Kidney capillary endothelial cell (primary cell): ENCODE results near the gene GABRQ.

Source experiments
- DNase-seq: peaks from one replicate; pipeline ENCODE4 v3.0.0-alpha.2; 2018; ENCODE audit warnings: low spot score

Gene GABRQ

DNA sequence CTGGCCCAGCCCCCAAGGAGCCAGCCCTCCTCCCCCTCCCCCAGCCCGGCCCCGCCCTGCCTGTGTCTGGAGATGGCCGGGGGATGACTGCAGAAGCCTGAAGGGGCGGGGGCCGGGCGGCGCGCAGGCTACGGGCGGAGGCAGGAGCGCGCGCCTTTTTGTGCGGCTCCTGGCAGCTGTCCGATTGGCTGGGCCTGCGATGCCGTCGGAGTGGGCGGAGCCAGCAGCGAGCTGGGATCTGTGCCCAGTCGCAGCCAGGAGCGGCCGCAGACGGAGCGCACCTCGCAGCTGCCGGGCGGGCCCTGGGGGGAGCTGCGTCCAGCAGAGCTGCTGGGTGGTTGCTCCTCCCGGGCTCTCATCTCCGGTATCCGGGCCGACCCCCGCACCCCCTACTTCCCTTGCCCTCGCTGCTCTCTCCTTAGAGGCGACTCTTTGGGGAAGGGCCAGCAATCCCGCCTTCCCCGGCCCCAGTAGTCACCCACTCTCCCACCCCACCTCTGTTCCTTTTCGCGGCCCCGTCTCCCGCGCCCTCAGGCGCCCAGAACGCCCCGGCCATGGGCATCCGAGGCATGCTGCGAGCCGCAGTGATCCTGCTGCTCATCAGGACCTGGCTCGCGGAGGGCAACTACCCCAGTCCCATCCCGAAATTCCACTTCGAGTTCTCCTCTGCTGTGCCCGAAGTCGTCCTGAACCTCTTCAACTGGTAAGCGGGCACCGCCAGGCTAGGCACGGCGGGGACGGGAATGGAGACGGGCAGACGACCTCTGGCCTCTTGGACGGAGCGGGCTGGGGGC is at the start of gene GABRQ:
Gene GABRQ (plus strand): TSS at position 247 of the 794 bp plus-strand sequence. CDS start 308 bp downstream, at position 555.
- peak; percentile 11 for DNase-seq

DNA sequence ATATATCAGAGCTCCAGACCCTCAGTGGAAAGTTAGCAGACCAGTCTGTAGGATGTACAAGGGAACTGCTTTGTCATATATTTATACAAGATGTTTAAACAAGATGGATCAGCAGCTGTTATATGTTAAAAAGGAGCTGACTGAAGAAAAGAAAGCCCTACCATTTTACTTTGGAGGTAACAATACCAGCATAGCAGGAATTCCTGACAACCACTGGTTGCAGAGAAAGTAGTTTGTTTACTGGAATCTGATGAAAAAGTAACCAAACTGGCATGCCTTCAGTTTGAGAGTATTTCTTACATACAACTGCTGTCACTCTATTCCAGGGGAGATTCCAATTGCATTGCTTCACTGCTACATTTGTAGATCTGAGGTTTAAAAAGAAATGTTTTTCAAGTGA is 49.5 kb upstream of the GABRQ start:
- DNase-seq = no peak

DNA sequence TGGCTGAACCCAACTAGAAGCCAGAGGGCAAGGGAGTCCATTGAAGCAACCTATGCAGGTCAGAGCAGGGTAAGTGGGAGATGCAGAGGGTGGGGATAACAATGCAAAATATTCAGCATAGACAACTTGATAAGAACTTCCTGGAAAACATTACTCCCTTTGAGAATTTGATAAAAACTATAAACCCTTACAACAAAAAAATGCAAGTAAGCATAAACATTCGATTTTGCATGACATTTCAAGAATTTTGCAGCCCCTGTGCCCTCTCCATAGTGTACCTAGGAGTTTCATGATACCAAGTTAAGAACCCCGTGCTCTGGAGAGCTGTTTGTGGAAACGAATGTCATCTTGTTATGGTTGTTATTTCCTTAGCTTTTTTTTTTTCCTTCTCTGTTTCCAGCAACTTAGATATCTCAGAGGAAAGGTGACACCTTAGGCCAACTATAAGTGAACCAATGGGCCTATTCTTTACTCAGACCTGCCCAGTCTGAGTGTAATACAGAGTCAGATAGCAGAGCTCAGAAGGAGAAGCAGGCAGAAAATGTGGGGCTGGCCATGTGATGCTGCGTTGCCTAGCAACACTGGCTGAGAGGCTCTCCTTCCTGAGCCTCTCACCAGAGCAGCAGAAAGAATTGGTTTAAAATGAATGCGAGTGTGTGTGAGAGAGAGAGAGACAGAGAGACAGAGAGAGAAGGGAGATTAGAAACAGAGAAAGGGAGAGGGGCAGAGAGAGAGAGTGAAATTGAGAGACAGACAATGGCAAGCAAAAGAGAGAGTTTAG is 36.7 kb upstream of the GABRQ start:
- no peak for DNase-seq

DNA sequence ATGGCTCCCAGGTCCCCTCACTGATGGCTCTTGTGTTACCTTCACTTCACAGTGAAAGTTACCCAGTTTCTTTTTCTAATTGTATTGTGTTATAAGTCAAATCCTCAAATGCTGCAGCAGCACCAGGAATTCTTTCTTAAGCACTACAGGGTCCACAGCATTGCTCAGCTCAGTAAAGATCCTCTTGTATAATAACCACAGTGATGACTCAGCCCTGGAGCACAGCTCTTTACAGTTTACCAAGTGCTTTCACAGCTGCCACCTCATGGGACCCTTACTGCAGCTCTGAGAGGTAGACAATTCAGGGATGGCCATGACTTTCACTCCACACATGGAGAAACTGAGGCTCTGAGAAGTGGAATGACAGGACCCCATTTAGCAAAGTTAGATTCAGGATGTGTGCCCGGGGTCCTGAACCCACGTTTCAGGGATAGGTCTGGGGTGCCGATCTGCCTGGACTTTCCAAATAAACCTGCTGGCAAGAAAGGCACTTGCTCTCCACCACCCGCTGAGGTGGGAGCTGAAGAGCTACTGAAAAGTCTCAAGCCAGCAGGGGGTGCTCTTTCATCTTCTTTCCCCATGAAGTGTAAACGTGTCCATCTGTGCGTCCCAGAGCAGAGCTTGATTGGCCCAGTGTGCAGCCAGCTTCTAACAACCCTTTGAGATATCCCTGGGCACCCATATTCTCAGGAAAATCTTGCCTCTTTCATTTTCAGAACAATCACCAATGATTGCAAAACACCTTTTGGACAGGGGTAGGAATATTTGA is 35.7 kb upstream of the GABRQ start:
- no peak for DNase-seq

DNA sequence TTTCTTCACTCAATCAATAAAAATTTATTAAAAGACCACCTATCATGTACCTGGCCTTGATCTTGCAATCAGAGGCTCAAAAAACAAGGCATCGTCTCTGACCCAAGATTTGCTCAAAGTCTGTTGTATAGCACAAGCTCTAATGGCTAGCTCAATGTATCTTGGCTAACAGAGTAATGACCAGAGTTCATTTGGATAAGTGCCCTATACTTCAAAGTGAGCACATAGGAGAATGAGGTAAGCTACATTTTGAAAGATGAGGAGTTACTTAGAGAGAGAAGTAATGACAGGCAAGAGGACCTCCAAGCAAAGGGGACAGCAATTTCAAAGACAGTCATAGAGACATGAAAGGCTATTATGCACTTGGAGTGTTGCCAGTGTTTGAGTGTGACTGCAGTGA is 22.9 kb upstream of the GABRQ start:
- no peak for DNase-seq

DNA sequence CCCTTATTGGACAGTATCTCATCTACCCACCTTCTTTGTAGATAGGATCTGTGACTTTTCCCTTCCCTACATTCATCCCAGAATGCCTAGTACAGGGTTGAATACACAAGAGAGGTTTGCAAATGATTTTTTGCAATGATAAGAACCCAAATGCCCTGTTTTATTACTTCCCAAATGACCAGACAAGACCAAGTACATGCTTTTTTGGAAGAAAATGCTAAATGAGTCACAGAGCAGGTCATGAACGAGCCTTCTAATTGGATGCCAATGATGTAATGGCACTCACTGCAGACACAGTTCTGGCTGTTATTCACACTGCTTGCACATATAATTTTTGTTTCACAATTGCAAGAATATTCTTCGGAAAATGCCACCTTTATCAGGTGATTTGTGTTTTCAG is 17.8 kb upstream of the GABRQ start:
- no peak for DNase-seq

DNA sequence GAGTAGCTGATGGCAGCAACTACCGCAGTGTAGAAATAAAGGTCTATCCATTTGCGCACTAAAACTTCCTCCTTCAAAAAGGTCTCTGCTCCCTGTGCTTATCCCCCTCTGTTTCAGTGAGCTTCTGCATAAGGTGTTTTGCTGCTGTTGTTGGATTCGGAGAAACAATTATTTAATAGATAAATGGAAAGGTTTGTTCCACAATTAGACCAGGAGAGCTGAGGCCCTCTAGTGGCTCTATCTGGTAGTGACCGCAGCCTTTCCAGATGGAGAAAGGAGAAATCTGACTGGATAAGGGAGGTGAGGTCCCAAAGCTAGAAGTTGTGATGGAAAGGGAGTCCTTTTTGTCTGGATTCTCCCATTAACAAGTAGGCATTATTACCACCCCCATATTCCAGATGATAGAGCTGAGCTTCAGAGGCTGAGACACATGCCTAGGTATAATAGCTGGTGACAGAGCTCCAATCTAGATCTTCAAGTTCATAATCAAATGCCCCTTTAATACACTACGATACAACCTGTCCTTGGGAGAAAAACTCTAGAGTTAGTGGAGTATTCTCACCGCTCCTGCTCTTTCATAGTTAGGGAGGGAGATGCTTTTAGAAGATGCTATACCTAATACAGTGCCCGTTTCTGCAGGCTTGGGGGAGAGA is 5.1 kb upstream of the GABRQ start:
- DNase-seq = peak; percentile 30

DNA sequence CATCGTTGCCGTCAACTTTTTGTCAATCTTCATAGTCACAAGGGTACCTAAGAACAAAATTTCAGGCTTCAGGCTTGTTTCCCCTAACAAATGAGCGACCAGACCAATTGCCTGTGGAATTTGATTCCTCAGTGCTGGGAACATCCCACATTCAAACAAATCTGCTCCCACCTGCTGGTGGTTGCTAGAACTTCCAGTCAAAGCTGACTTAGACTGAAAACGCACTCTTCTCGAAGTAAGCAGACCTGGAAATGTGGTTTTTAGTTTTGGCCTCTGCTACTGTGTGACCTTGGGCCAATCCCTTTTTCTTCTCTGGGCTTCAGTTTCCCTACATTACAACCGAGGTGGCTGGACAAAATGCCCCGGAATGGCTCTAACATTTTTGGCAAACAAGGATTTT is 1.8 kb upstream of the GABRQ start:
- peak; percentile 35 for DNase-seq

DNA sequence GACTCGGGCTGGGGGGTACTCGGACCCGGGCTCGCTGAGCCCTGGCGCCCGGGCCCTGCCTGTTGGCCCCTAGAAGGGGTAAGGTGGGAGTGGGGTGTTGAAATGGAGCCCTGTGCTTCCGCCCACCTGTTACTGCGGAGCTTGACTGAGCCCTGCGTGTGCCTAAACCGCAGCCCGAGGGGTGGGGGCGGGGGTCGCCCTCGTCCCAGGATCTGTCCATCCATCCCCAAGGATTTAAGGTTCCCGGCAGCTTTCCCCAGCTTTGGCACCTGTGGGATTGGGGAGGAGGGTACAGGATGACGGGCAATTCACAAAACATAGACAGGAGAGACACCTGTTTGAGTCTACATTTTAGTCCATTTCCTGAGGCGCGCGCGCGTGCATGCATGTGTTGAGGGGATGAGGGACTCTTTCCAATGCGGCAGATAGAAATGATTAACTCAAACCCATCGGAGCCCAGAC is 779 bp downstream of the GABRQ start:
- no peak for DNase-seq

DNA sequence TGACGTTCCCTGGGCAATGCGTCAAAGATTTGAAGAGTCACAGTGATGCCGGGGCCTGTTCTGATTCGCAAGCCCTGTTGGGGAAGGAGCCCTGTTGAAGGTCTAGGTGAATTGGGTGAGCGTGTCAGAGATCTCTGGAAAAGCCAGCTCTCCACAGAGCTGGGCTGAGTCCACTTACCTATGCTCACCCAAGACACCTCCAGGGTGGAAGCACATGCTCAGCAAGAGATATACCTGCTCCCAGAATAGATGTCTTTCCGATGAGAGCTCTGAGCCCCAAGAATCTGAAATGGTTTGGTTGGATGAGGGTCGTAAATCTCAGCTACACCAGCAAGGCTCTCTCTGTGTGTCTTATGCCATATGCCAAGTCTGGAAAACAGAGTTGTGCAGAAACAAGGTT is 1.7 kb downstream of the GABRQ start:
- no peak for DNase-seq

DNA sequence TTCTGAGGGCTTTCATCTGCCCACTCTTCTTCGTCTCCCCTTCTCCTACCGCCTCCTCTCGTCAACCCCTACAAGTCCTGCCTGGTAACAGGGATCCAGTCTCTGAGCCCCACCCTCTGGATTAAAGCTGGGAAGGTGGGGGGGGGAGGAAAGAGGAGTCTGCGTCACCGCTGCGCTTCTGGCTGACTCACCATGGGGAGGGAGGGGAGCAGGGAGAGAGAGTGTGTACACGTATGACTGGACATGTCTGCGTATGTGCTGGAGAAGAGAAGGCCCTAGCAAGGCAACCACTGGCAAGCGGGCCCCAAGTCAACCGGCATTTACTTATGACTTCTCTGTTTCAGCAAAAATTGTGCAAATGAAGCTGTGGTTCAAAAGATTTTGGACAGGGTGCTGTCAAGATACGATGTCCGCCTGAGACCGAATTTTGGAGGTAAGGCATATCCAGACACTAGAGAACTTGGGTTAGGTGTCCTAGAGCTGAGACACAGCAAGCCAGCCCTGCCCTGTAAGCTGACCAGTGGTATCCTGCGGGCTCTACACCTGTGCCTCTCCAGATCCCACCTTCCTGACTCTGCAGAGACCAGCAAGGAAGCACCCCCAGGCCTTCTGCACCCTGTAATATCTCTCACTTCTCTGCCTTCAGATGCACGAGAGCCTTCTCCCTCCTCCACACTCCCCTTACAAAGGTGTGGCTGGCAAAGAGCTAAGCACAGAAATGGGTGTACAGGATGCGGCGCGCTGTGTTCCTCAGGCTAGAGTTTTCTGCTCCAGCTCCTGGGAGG is 2.5 kb downstream of the GABRQ start:
- DNase-seq = no peak

DNA sequence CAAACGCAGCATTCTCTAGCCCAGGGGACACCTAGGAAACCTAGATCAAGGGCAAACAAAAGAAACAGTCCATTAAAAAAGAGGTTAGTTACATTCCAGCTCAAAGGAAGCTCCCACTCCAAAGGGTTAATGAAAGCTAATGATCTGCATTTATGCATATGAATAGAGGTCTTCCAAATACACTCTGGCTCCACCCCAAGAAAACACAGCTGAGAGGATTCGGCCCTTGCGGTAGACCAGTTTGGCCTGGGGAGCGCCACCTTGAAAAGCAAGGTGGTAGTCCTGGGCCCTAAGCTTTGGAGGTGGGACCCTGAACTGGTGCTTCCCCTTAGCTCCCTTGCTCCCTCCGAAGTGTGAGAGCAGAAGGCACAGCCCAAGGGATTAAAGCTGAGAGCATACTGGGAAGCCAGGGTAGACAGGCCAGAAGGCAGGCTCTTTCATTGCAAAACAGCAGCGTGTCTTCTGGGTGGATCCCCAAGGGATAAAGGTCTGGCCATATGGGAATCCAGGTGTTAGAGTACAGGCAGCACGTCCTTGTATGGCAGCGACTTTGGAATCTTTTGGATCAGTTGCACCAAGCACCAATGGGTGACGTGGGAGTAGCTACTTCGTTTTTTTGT is 3.7 kb downstream of the GABRQ start:
- DNase-seq = no peak

DNA sequence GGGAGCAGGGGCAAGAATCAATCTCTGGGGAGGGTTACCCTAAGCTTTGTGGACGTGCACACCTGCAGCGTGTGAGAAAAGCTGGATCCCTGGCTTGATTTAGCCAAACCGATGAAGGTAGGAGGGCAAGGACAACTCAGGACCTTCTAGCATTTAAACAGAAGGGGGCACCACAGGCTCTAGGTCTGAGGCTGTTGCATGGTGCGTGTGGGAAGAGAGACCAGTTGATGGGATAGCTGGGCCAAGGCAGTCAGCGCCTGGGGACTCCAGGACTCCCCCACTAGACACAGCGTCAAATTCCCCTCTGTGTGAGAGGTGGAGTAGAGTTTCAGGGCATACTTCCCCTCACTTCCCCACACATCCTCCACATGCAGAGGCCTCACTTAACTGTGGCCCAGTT is 4.3 kb downstream of the GABRQ start:
- DNase-seq = no peak

DNA sequence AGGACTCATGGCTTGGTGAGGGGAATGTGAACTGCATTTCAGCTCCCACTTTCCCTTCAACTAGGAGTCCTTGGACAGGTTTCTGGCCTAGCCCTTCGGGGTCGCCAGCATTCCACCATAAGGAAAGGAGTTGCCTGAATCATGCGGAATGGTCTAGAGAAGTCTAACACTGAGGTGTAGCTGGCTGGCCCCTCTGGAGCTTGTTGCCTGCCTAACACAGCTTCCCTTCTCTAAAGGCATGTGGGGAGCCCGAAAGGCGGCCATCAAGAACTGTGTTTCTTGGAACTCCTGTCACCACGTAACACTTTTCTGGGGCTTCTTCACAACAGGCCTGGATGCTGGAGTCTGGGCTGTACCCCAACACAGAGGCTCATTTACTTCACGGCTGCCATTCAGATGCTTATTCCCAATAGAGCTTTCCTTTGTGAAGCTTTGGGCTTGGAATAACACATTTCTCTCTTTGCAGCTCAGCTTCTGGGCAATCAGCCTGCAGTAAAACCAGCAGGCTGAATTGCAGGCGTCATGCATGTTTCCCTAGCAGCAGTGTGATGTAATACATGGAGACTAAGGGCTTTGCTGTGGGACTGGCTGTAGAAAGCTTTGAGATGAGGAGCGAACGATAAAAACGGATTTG is 5.4 kb downstream of the GABRQ start:
- DNase-seq = no peak

DNA sequence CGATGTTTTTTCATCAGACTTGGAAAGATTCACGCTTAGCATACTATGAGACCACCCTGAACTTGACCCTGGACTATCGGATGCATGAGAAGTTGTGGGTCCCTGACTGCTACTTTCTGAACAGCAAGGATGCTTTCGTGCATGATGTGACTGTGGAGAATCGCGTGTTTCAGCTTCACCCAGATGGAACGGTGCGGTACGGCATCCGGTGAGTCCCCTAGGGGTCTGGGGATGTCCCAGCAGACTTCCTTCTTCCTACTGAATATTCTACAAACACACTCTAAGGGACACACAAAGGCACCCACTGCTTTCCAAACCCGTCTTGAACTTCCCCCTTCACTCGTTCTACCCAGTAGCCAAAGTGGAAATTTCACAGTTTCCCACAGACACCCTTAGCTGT is 9.3 kb downstream of the GABRQ start:
- DNase-seq = no peak

DNA sequence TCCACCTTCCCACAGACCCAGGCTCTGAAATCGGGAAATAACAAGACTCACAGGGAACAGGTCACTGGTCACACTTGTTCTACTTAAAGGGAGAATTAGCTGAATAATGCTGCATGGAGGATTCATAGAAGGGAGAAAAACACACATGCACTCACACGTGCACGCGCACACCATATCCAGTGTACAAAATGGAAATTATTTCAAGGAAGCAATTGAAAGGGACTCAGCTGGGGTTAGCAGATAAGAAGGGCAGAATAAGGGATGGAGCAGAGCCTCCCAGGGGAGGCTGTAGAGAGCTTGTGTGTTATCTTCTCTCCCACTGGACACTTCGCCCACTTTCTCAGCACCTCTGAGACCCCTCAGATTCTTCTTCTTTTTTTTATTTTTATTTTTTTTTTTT is 10.3 kb downstream of the GABRQ start:
- DNase-seq = no peak

DNA sequence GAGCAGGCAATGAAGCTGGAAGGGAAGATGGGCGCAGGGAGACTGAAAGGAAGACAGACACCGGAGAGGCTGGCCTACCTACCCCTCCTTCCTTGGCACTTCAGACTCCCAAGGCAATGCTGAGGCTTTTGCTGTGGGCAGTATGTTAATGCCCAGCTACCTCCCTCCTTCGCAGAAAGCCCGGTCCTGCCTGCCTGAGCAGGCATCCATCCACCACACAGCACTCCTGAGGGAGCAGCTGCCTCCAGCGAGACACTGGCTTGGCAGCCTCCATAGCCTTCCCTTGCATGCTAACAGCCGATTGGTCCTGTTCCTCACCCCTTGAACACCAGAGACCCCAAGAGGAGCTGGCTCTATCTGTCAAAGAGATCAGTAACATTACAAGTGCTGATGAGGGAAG is 14.4 kb downstream of the GABRQ start:
- no peak for DNase-seq

DNA sequence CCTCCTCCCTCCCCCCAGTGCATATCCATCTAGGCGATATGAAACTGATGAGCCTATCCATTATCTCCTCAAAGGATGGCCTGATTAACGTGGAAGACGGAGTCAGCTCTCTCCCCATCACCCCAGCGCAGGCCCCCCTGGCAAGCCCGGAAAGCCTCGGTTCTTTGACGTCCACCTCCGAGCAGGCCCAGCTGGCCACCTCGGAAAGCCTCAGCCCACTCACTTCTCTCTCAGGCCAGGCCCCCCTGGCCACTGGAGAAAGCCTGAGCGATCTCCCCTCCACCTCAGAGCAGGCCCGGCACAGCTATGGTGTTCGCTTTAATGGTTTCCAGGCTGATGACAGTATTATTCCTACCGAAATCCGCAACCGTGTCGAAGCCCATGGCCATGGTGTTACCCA is 14.8 kb downstream of the GABRQ start:
- DNase-seq = no peak

DNA sequence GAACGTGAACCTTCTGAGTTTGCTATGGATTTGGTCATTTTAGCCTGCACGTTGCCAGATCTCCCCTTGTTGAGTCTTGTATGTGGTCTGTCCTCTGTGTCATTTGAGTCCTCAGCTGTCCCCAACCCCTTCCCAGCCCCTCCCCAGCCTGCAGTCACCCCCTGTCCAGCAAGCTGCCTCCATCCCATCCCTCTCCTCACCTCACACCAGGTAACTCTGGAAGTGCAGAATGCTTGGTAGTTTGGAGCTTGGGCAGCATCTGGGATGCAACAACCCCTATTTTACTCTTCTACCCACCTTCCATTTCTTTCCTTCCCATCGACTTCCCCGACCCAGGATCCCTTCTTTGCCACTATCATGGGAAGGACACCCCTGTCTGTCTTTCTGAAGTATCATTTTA is 18.4 kb downstream of the GABRQ start:
- DNase-seq = no peak

DNA sequence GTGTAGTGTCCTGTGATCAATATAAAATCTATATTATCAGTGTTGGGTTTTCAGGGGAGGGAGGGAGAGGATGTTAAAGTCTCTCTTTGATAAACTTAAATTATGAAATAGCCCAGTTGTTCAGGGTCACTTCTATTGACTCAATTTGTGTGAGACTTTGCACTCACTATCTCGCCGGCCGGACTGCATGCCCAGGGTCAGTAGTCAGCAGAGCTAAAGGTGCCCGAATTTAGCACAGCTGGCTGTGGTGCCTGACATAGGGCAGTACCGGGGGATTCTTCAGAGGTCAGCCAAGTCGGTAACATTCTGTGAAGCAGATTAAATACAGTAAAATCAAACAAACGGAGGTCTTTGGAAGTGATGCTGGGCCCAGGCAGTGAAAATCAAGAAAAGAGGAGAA is 19.2 kb downstream of the GABRQ start:
- no peak for DNase-seq
